NCI-H1048 (cell line): Measurements from ENCODE around the gene FAM174C.

ENCODE experiments used
- DNase-seq: peaks from one replicate; lab custom pipeline; 2025; lab: John Stamatoyannopoulos, UW

FAM174C gene

DNA sequence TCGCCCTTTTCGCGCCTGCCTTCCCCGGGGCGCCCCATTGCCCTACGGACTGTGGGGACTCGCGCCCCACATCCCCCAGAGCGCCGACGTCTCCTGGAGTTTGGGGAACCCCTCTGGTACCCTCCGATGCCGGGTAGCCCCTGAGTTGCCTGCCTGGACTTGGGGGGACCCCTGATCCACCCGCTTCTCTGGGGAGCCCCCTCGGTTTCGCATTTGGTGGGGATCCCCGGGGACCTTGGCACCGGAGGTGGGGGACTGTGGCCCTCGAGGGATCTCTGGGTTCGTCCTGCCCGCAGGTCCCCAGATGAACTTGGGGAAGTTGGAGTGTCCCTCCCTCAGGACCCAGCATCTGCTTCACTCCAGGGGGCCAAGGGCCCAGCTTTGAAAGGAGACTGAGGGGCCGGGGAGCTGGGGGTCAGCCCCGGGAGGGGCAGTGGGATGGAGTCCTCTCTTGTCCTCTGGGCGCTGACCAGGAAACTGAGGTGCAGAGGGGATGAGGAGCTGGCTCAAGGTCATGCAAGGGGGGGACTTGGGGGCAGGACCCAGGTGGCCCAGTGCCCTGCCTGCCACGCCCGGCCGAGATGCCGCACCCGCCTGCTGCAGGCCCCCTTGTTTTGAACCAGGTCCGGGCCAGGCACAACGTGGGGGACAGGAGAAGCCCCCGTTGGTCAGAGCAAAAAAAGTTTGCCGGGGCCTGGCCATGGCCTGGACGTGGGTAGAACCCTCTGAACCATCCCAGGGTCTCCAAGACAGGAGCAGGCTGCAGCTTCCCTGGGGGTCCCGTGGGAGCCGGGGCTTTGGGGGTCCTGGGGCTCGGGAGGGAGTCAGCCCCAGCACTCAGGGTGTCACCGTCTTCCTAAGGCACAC, 11.4 kb downstream of the FAM174C start:
- DNase-seq = no peak

DNA sequence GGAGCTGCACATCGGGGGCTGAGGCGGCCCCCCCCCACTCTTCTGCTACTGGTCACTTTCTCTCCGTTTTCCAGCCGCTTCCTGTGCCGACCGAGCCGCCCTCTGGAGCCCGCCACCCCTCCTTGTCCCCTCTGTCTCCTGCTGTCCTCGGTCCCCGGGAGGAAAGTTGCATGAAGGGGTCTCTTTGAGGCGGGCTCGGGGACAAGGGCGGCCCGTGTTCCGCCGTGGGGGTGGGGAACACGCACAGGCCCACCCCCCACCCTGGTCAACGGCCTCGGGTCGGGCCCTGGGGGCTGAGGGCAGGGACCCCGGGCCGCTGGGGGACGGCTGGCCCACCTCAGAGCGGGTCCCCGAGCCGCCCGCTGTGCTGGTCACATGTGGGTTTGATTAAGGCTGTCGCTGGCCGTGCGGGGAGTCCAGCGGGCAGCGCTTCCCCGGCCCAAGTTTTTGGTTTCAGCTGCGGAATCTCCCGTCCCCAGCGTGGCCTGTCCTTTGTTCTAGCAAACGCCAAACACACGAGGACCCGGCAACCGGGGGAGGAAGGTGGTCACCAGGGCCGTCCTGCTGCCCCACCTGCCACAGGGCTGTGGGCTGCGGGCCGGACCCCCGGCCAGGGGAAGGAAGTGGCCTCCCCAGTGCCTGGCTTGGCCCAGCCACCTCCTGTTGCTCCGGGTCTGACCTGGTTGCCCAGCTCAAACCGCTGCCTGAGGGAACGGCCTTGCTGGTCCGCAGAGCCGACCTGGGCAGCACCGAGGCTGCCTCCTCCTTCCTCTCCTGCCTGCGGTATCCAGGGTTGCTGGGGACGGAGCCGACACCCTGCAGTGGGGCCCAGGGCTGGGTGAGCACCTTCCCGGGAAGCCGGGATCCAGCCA, 12.3 kb downstream of the FAM174C start:
- no peak for DNase-seq

DNA sequence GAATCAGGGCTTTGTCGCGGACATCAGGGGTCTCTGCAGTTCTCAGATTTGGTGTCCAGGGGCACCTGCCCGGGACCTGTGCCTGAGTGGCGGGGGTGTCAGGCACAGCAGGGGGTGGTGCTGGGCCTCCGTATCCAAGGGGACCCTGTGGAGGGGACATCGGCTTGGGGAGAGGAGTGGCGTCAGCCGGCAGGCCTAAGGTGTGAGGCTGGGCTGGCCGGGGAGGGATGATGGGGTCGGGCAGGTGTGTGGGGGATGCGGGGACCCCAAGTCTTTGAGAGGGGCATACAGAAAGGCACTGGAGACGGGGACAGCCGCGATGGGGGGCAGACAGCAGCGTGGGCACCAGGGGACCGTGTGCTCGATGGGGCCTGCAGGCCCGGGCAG, 12.9 kb downstream of the FAM174C start:
- no peak for DNase-seq

DNA sequence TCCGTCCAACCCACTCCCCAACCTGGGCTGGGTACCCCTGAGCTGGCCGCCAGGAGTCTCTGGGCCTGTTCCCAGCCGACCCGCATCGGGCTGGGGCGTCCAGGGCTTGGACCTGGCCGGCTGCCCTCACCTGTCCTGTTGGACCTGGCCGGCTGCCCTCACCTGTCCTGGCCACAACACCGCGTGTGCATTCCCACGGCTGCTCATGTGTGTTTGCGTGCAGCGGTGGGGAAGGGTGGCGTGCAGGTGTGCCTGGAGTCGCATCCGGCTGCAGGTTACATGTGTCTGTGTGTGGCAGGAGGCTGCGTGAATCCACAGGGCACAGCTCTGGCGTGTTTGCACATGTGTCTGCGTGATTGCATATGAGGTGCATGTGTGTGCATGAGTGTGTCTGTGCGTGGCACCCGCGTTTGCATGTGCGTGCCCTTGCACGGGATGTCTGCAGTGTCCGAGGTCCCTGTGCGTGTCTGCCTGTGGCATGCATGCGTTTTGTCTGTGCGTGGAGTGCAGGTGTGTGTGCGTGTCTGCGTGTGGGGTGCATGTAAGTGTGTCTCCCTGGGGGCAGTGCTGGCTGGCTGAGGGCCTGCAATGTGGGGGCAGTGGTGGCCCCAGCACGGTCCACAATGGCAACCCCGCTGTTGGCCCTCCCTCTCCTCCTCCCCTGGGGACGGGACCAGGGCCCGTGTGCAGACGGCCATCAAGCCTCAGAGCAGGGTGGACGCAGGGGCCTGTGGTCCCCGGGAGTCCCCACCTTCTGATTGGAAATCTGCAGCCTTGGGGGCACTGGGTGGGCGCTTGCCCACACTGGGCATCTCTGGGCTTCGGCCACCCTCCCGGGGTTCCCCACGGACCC, 13.7 kb downstream of the FAM174C start:
- no peak for DNase-seq

DNA sequence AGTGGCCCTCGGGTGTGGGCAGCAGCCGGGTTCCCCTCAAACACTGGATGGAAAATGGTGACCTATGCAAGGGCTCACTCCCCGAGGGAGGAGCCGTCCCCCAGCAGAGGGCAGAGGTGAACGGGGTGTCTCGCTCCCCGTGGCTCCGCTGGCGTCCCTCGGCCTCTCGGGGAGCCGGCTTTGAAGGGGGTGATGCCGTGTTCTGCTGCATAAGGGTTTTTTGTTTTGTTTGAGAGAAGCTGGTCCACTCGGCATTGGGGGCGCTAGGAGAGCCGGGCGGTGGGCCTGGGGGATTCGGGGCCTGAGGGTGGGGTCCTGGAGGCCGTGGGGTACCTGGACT, 14.3 kb downstream of the FAM174C start:
- DNase-seq = no peak

DNA sequence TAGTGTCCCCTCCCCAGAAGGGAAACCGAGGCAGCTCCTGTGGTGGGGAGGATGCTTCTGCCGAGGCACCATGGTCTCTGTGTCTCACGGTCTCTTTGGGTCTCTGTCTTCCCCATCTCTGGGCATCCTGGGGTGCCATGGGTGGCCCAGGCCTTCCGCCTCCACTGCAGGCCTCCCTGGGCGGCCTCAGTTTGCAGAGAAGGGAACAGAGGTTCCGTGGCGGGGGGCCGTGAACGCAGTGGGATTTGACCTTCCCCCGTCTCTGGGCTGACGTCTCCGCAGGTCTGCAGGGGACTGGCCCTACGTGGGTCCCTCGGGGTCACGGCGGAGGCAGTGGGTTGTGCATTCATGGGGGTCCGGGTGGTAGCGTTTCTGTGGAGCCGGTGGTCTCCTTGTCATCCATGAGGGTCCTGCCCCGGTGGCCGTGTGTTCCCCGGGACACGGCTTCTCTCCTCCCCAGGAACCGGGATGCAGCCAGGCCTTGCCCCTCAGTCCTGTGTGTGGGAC, 14.9 kb downstream of the FAM174C start:
- no peak for DNase-seq

DNA sequence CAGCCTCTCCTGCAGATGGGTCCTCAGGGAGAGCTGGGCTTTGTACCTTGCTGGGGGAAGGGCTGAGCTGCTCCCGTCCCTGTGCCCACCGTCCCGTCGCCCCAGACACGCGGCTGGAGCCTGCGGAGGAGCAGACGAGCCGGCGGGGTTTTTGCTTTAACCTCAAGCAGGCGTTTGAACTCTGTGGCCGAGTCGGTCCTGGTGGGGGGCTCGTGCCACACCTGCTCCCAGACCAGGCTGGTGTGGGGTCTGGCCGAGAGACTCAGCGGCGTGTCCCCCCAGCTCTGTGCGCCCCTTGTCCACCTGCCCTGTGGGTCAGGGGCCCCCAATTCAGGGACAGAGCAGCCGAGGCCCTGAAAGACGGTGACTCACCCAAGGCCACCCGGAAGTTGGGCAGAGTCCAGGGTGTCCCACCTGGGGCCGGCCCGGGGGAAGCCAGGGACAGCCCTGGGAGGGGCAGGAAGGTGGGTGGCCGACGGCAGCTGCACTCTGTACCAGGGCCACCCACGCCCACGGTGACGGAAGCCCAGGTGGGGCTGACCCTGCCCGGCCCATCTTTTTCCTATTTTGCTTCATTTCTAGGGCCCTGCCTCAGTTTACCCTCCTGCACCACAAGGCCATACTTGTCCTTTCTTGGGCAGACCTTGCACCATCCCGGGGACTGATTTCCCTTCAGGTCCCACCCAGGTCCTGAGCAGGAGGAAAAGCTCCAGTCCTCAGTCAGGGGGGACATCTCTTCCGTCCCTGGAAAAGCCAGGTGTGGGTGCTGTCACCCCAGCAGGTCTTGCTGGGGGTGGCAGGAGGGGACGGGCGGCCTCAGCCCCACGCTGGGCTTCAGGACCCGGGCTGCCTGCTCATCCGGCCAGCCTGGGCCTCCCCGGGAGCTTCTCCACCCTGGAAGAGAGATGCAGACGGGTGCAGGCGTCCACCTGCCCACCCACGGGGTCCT, 15.6 kb downstream of the FAM174C start:
- DNase-seq = no peak

DNA sequence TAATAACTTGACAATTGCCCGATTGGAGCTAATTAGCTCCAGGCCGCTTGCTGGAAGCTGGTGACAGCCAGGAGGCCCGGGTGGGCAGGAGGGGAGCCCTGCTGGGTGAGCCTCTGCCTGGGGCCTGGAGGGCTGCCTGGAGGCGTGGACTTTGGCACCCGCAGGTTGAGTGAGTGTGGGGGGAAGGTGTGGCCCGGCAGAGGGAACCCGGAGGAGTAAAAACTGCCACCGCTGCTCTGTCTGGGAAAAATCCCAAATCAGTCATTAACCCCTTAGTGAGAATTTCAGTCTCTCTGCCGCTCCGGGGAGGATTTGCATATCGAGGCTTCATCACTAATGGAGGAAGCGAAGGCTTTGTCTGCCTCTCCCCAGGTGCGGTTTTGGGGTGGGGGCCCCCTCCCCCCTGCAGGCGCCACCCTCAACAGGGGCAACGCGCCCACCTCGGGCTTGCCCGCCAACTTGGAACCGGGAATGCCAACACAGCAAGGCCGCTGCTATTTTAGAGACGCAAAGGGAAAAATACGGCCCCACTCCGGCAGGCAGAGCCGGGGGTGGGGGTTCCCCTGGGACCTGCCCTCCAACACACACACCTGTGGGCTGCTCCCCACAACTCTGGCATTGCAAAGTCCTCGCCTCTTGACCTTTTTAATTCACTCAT, 16.6 kb downstream of the FAM174C start:
- DNase-seq = no peak

DNA sequence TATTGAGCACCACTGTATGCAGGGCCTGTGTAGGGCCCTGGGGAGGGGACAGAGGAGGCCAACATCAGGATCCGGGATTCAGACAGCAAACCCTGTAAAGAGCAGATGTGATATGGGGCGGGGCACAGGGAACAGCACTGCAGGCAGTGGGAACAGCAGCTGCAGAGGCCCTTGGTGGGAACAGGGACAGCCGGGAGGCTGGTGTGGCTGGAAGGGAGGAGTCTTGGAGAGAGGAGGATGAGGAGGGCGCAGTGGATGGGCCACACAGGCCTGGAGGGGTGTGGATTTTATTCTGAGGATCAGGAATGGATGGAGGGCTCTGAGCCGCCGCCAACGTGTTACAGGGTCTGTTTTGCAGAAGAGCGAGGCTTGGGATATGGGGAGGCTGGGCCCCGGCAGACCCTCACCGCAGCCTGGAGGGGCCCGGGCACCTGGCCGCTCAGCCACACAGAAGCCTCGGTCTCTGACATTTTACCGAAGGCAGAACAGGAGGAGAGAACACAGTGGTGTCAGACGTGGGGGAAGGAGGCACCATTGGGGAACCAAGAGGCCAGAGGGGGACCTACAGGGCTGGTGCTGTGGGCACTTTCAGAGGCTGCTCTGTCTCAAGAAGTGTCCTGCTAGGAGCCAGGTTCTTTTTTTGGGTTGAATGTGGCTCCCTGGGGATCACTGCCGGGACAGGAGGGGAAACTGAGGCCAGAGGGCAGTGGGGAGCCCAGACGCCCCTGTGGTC, 17.3 kb downstream of the FAM174C start:
- no peak for DNase-seq

DNA sequence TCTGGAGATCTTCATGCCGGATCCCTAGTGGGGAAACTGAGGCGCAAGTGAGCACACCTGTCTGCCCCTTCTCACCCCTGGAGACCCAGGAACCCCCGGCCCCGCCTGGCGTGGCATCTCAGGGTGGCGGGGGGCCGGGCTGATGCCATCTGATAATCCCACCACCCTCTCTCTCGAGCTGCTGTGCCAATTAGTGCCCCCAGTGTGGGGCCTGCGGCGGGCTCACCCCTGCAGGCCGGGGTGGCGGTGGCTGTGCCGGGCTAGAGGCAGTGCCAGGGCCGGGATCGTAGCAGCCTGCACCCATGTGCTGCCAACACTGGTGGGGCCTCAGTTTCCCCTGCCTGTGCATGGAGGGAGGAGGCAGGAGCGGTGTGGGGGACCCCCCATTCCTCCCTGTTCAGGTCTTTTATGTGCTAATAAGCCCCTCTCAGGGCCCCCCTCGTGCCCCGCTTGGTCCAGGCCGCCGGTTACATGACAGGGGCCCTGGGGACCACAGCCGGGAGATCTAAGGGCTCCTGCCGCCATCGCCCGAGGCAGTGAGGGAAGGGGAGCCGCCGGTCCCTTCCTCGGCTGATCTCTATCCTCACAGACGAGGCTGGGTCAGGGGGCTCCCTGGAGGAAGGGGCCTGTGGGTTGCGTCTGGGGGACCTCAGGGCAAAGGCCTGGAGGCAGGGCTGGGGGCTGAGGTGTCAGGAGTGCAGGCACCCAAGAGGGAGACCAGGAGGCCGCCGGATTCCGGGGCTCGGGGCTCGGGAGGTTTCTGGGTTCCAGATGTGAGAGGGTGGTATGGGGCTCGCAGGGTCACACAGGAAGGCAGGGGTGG, 18.7 kb downstream of the FAM174C start:
- no peak for DNase-seq

DNA sequence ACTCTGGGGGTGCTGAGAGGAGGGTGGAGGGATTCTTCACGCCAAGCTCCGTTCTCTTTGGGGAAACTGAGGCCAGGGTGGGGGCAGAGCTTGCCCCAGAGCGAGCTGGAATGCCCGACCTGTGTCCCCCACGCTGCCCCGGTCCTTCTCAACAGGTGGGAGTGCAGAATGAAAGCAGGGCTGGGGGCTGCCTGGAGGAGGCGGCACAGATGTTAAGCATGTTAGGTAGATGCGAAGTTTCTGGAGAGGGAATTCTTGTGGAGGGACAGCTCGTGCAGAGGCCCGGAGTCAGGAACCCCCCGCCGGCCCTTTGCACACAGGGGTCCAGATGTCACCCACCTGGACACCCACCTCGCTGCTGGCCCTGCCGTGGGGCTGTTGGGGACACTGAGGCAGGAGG, 19.4 kb downstream of the FAM174C start:
- DNase-seq = no peak

DNA sequence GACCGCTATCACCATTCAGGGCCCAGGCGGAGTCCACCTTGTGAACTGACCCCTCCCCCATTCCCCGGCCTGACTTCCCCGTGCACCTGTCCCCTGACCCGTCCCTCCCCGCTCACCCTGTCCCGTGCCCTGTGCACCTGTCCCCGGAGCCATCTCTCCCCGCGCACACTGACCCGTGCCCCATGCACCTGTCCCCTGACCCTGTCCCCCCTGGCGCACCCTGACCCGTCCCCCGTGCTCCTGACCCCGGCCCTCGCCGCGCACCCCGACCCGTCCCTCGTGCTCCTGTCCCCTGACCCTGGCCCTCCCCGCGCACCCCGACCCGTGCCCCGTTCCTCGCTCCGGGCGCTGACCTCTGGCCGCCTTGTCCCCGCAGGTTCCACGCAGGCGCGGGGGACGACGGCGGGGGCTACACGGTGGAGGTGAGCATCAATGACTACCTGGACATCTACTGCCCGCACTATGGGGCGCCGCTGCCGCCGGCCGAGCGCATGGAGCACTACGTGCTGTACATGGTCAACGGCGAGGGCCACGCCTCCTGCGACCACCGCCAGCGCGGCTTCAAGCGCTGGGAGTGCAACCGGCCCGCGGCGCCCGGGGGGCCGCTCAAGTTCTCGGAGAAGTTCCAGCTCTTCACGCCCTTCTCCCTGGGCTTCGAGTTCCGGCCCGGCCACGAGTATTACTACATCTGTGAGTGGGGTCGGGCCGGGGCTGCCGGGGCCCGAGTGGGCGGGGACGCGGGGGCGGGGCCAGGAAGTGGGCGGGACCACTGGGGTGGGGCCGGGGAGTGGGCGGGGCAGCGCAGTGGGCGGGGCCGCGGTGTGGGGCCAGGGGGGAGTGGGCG, 20.1 kb downstream of the FAM174C start:
- DNase-seq = no peak

DNA sequence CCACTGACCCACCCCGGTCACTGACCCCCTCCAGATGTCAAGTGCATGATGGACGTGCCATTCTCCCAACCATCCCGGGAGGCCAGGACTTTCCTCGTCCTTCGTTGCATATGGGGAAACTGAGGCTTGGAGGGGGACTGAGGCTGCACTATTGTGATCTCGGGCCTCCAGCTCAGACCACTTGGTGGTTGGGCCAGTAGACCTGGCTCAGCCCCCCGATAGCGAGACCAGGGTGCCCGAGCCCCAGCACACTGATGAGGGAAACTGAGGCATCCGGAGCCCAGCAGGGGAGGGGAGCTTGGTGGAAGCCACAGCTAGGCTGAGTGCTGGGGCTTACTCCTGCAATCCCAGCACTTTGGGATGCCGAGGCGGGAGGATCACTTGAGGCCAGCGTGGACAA, 20.7 kb downstream of the FAM174C start:
- DNase-seq = no peak

DNA sequence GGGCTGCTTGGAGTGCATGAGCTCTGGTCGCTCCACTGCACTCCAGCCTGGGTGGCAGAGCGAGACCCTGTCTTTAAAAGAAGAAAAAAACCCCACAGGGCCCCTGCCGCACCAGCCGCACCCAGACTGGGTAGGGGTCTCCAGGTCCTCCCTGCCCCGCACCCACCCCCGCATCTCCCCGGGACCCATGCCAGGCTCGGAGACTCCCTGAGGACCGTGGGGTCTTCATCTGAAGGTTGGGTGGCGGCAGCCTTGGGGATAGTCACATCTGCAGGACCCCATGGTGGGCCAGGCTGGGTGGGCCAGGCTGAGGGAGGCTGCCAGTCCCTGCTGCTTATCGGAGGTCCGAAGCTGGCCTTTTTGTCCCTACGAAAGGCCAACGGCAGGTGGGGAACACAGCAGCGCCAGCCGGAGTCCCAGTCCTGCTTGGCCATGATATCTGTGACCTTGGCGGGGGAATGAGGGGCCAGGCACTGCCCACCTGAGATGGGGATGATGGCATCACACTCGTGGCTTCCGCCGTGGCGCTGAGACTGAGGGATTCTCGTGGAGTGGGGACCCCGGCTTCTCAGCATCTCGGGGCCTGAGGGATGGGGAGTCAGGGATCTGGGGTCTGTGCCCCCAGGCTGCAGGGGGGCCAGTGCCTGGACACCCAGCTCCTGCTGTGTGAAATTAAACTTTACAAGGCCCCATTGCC, 21.4 kb downstream of the FAM174C start:
- DNase-seq = no peak

DNA sequence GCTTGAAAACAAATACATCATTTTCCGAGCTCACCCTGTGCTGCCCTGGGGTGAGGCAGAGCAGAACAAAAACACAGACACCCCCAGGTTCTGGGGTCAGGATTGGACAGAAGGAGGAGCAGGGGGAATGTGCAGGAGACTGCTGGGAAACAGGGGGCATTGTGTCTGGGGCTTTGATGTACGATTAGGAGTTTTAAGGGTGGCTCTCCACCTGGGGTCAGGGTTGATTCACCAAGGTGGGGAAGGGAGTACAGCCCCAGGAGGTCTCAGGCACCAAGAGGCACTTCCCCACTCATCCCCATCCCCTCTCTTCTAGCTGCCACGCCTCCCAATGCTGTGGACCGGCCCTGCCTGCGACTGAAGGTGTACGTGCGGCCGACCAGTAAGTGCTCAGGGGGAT, 22.9 kb downstream of the FAM174C start:
- DNase-seq = no peak

DNA sequence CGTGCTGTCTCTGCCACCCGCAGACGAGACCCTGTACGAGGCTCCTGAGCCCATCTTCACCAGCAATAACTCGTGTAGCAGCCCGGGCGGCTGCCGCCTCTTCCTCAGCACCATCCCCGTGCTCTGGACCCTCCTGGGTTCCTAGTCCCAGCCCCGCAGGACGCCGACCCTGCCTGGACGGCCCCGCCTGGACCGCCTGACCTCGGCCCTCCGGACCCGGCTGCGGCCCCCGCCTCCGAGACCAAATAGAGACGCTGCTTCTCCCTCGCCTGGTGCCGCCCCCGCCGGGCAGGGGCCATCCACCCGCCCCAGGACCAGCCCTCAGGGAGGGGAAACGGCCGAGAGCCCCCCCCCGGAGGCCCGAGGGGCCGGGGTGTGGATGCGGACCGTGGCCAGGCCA, 24.5 kb downstream of the FAM174C start:
- DNase-seq = no peak

DNA sequence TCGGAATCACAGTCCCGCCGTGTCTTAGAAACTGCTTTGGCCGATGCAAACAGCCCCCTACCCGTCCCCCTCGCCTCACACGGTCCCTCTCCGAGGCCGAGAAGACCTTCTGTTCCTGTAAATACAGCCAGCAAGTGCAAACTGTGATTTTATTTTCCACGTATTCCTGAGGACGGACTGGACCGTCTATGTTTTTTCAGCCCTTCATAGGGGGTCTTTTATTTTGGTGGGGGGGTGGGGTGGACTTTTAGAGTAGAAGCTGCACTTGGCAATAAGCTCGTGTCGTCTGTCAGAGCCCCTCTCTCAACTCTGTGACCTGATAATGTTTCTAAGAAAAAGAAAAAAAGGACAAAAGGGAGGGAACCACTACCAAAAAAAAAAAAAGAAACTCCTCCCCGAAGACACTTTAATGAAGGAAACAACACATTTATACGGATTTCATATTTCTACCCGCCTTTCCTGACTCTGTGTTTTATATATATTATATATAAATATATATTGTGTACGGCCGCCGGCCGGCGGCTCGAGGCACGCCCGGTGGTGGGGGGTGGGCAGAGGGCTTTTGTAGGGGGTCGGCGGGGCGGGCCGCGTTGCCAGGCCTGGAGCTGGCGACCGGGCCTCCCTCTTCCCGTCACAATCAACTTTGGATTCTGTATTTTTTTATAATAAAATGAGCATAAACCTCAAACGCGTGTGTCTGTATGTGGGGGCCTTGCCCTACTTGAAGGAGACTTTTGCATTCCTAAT, 25.6 kb downstream of the FAM174C start:
- DNase-seq = no peak
